ENCODE data around the gene TLR1.
A peak's percentile ranks its signal among the peaks of the same experiment; 100 is the strongest.
"Not testable (repeated sequence)": the region's sequence is repeated elsewhere in the genome, so short reads cannot be mapped to it uniquely, and the experiment has no call there.

Gene TLR1

DNA sequence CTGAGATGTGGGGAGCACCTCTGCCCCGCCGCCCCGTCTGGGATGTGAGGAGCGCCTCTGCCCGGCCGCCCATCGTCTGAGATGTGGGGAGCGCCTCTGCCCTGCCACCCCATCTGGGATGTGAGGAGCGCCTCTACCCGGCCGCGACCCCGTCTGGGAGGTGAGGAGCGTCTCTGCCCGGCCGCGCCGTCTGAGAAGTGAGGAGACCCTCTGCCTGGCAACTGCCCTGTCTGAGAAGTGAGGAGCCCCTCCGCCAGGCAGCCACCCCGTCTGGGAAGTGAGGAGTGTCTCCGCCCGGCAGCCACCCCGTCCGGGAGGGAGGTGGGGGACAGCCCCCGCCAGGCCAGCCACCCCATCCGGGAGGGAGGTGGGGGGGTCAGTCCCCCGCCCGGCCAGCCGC, 2.9 kb upstream of the TLR1 start:
- DNase-seq (ENCODE audit: low read depth): not testable (repeated sequence)

DNA sequence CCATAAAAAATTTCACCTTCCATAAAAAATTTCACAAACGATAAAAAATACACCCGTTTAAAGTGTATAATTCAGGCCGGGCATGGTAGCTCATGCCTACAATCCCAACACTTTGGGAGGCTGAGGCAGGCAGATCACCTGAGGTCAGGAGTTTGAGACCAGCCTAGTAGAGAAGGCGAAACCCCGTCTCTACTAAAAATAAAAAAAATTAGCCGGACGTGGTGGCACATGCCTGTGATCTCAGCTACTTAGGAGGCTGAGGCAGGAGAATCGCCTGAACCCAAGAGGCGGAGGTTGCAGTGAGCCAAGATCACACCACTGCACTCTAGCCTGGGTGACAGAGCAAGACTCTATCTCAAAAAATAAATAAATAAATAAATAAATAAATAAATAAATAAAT, 1.7 kb upstream of the TLR1 start:
- not testable (repeated sequence) for DNase-seq (ENCODE audit: low read depth)

DNA sequence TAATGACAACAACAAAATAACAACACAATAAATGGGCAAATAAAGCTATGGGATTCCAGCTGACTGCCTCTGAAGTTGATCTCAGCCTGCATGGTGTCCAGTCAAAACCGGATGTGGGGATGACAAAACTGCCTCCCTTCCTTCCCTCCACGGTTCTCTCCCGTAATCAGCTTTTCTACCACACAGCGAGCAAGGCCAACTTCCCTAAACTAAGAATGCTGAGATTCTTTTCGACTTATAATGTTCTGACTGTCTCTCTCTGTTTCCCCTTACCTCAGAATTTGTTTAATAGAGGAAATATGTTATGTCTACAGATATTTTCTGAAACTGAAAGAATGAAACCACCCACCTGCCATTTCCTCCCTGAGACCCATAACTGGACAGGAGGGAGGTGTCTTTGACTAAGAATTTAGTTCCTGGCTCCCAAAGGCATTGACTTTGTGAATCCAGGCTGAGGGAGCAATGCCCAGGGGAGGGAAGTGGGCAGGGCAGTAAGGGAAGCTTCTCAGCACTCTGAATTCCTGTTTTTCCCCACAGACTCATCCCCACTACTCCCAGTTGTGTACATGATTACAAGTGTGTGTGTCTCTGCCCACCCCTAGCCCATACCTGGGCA, 1.0 kb upstream of the TLR1 start:
- DNase-seq (ENCODE audit: low read depth): peak; percentile 32

DNA sequence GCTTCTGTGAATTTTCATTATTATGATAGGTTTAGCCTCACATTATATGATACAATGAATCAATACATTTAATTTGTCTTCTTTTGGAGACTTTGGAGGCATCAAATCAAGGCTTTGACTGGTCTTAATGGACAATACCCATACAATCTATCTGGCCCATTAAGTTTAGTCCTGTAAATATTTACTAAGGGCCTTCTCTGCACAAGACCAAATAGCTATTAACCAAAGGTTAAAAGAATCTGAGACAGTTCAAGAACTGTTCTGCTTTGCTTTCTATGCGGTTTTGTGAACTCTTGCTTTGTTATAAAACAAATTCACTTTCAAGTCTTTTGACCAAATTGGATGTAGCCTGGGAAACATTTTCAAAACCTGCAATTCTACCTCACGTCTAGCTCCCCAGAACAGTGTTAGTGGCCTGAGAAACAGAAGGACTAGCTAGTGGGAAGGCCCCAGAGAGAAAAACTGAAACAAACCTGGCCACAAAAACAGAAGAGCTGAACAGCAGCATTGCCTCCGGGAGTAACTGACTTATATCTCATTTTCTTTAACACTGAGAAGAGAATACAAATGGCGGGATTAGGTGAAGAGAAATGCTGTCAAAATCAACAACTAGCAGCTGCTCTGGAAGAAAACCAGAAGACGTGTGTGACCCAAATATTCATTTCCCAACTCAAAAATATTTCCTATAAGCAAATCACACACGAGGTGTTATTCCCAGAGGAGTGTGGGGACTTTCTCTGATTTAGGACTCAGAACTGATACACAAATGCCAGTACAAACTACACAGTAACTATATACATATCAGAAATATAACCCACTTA, 548 bp downstream of the TLR1 start:
- no peak for DNase-seq (ENCODE audit: low read depth)

DNA sequence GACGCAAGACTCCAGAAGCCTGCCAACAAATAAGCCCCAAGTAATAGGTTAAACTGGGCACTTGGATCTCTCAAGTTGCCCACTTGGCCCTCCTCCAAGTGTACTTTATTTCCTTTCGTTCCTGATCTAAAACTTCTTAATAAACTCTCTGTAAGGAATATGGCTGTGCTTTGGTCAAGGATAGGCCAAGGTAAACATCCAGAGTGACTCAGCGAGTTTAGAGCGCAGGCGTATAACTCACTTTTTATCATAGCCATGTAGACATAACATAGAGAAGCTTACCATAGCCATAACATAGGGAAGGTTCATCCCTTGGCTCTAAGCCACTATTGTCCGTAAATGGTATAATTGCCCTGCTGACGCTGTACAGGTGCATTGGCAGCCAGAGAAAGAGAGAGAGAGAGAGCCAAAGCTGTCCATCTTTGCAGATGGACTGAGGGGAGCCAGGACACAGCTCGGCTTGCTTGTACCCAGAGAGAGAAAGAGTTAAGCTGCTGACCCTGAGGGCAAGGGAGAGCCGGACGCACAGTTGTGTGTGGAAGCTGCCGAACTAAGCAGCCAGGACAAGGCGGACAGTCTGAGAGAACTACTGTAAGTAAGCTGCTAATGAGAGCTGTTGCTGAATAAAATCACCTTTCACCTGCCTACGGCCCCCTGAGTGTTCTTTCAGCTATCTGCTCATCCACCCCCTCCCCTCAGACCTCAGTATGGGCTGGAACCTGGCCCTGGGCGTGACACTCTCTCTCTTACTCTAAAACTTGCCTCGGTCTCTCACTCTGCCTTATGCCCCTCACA, 1.8 kb downstream of the TLR1 start:
- no peak for DNase-seq (ENCODE audit: low read depth)

DNA sequence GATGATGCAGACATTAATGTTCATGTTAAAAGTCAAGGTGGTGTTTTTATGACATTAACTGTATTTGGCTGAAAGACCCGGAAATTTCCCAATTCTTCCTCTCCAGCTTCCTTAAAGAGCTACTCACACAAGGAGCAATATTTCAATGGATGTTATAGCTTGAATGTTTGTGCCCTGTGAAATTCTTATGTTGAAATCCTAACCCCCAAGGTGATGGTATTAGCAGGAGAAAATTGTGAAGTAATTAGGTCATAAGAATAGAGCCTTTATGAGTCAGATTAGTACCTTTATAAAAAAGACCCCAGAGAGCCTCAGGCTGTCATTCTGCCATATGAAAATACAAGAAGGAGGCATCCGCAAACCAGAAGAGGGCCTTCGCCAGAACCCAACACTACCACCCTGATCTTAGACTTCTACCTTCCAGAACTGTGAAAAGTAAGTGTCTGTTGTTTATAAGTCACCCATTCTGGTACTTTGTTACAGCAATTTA, 3.6 kb downstream of the TLR1 start:
- no peak for DNase-seq (ENCODE audit: low read depth)

DNA sequence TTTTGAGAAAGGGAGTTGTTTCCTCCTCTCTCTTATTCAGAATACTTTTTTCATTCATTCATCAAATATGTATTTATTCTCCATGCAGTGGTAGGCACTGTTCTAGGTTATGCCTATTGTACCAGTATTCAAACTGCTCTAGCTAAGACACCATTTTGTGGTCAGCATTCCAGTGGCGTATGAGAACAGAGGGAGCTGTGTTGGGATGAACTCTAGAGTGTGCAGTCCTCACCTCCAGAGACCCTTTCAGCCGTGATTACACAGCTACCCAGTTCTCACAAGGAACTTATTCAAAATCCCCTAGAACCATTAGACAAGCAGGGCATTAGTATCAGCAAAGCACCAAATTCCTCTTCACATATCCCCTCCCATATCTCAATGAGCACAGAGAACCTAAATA, 4.2 kb downstream of the TLR1 start:
- no peak for DNase-seq (ENCODE audit: low read depth)

DNA sequence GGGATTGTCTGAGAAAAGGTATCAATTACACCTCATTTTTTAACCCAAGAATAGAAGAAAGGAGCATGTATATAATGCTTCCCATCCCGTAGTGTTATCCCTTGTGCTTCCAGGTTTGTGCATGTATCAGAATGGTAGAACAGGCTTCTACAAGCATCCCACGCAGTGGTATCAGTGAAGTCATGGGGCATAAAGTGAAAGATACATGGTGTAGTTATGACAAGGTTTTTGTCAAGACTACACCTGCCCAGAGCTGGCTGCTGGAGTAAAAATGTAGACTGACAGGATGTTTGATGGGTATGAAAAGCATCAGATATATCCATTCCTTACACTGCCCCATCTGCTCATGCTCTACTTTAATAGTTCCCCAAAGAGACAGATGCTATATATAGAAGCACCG, 9.5 kb downstream of the TLR1 start:
- no peak for DNase-seq (ENCODE audit: low read depth)

DNA sequence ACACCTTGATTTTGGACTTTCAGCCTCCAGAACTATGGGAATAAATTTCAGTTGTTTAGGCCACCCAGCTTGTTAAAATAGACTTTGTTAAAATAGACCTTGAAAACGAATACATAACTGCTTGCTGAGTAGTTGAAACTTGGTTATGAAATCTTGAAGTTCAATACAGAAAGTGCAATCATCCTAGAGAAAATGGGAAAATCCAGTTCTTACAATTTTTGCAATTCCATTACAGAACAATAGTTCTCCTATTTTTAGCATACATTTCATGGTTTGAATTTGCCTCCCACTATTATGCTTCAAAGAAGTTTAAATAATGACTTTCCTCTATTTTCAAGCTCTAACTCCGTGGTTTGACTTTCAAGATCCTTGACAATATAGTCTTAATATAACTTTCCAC, 10.5 kb downstream of the TLR1 start:
- no peak for DNase-seq (ENCODE audit: low read depth)

DNA sequence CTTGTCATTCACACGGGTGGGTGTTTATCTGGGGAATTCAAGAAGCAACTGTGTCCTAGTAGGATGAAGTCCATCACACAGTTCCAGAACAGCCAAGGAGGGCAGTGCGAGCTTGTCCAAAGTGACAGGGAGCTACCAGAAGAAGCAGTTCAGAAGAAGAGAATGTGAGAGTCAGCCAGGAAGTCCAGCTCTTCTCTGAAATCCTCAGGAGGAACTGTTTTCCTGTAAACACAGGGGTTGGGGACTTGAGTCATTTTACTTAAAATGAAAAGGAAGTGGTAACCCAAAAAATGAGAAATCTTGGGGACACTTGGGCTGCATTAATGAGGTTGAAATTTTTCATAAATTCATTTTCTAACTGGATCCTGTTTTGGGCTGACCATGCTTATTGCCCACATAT, 13.6 kb downstream of the TLR1 start:
- DNase-seq (ENCODE audit: low read depth): peak; percentile 2

DNA sequence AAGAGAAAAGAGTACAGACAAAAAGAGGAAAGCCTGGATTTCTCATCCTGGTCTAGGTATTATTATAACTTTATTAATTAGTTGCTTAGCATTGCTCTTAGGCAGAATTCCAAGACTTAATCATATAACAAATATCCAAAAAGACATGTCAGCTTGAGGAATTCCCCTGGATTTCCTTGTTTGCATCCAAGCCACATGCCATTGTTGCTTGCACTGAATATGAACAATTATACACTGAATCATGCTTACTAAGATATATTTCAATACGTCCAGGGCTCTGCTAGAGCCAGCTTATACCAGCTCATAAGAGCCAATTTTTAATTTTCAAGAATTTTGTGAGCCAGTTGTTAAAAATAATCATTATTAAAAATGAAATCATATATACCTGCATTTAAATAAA, 16.3 kb downstream of the TLR1 start:
- DNase-seq (ENCODE audit: low read depth): peak; percentile 52

DNA sequence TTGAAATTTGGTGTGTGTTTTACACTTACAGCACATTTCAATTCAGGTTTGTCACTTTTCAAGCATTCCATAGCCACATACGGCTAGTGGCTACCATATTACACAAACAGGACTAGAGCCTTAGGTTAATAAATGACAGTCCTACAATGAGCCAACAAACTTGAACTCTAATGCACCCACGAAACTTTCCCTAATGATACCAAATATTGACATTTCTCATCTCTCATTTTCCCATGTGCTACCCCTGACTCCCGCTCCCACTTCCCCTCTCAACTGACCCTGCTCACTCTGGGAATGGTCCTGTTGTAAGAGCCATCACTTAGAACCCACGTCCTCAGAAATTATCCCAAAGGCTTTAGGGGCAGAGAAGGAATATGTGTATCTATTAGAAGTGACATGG, 16.9 kb downstream of the TLR1 start:
- no peak for DNase-seq (ENCODE audit: low read depth)

DNA sequence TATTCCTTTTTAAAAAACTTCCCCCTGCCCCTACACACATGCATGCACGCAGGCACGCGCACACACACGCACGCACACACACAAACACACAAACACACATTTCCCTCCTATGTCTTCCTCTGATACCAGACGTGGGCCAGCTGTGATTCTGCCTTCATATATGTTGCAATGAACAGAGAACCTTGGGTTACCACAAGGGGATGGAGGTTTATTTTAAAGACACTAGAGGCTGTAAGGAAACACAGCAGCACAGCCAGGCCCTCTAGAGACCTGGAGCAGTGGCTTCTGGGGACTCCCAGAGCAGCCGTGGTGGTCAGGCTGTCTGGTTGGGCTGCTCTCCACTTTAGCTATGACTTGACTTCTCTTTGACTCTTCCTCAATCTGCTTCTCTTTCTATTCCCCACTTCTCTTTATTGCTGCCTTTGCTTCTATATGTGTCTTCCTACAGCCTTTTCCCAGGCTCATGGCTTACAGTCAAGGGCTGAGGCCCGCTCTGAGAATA, 18.6 kb downstream of the TLR1 start:
- DNase-seq (ENCODE audit: low read depth): no peak

DNA sequence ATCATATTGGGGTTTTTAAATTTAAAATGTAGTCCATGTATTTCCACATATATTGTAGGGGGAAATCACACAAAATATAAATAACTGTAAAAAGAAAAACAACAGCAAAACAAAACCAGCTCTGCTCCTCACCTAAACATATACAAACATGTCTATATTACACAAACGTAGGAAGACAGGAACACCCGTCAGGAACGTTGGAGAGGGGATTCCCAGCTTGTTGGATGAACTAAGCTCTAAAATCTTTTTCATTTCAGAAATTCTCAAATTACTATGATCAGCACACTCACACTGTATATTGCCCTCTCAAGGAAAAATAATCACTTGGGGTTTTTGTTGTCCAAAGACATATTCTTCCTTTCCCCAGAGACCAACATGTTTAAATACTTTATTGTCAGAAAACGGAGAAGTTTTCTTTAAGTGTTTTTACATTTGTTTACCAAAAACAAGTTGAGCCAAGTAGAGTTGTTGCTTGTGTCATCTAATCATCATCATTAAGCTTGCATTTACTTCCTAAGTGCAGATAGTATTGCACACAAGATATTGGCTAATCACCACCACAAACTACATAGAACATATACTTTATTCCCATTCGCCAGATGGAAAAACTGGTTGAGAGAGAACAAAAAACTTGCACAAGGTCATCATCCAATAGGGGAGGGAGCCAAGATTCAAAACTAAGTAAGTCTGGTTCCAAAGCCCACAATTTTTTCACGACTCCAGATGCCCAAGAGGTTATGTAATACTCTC, 19.4 kb downstream of the TLR1 start:
- no peak for DNase-seq (ENCODE audit: low read depth)

DNA sequence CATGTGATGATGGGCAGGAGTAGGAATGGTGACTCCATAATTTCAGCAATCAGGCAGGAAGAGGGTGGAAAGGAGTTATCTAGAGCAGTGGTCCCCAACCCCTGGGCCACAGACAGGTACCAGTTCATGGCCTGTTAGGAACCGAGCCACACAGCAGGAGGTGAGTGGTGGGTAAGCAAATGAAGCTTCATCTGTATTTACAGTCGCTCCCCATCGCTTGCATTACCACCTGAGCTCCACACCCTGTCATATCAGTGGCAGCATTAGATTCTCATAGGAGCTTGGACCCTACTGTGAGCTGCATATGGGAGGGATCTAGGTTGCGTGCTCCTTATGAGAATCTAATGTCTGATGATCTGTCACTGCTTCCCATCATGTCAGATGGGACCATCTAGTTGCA, 20.4 kb downstream of the TLR1 start:
- no peak for DNase-seq (ENCODE audit: low read depth)

DNA sequence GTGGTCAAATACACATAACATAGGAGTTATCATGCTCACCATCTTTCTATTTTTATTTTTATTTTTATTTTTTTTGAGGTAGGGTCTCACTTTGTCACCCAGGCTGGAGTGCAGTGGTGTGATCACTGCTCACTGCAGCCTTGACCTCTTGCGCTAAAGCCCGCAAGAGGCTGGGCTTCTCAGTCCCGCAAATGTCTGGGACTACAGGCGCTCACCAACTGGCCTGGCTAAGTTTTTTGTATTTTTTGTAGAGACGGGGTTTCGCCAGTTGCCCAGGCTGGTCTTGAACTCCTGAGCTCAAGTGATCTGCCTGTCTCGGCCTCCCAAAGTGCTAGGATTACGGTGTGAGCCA, 21.5 kb downstream of the TLR1 start:
- no peak for DNase-seq (ENCODE audit: low read depth)

DNA sequence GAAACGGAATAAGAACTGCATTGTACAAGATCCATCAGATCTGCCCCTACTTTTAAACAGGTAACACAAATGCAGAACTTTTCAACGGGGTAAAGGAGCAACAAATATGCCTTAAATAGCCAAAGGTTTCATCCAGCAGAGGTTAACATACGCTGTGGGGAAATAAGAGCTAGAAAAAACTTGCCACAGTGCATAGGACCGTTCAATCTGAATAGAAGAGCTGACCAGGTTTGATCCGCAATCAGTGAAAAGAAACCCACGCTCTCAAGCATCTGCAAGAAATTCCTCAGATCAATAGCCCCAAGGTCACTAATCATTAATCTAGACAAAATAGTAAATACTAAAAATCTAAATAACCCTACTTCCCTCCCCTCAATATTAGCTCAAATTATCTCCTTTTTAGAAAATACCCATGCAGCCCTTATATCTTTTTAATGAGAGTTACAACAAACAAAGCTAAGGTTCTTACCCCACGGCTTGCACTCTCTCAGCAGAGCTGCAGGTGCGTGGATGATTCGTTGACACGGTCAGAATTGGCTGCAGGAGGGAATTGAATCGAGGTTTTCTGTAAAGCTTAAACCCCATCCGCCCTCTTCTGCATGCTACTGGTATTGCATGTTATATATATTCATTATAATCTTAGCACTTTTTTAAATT, 22.0 kb downstream of the TLR1 start, which contains the start of gene TLR10:
Gene TLR10, minus strand, starts transcription at position 539 of the 657 bp plus-strand sequence. CDS start 7,400 bp downstream, outside the sequence.
- DNase-seq (ENCODE audit: low read depth): peak; percentile 53

DNA sequence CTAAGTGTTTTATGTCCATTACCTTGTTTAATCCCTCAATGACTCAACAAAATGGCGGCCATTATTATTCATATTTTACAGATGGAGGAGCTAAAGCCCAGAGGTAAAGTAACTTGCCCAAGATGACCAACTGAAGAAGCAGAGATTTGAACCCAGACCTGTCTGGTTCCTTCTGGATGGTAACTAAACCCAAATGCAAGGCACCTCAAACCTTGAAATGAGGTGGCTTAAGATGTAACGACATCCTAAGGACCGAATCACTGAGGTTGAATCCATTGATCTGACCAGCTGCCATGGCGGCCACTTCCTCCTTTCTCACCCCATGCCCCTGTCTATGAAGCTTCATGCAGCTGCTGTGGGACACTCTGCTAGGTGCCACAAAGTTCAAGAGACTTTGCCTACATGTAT, 22.7 kb downstream of the TLR1 start:
- DNase-seq (ENCODE audit: low read depth): no peak

DNA sequence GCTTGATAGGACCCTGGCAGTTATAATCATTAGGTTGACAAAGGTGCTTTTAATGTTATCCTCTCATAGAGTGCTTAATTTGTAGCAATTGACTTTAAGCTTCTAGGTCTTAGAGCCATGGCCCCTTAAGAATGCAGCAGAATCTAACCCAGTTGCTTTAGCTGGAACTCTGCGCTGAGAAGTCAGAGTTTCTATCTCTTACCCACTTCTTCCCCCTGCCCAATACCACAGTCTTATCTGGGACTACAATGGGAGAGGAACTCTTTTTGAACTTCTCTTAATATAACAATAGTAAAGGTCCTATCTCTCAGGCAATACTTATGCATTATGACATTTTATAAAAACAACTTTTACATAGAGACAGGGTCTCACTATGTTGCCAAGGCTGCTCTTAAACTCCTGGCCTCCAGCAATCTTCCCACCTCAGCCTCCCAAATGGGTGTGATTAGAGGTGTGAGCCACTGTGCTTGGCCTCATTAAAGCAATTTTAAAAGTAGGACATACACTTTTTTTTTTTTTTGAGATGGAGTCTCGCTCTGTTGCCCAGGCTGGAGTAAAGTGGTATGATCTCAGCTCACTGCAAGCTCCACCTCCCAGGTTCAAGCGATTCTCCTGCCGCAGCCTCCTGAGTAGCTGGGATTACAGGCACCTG, 23.6 kb downstream of the TLR1 start:
- DNase-seq (ENCODE audit: low read depth): no peak

DNA sequence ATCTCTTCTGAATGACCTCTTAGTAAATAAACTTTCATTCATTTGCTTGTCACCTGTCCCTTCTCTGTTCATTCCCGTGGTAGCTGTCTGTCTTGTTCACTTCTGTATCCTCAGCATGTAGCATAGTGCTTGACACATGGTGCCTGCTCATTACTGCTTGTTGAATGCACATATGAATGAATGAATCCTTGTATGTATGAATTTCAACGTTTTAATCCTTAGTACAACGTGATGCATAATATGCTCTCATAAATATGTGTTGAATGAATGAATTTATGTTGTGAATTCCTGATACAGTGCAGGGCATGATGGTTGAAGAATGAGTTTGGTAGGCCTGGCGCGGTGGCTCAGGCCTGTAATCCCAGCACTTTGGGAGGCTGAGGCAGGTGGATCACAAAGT, 24.8 kb downstream of the TLR1 start:
- no peak for DNase-seq (ENCODE audit: low read depth)

DNA sequence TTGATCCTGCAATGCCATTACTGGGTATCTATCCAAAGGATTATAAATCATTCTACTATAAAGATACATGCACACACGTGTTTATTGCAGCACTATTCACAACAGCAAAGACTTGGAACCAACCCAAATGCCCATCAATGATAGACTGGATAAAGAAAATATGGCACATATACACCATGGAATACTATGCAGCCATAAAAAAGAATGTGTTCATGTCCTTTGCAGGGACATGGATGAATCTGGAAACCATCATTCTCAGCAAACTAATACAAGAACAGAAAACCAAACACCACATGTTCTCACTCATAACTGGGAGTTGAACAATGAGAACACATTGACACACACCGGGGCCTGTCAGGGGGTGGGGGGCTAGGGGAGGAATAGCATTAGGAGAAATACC, 26.7 kb downstream of the TLR1 start:
- not testable (repeated sequence) for DNase-seq (ENCODE audit: low read depth)

Data from EH (cell line).